Measurements from ENCODE around the gene STAM2.

GRCh38 chr2:152162141-152162540 is 13.4 kb downstream of the STAM2 start:
- TF ChIP-seq, protein P1, sequence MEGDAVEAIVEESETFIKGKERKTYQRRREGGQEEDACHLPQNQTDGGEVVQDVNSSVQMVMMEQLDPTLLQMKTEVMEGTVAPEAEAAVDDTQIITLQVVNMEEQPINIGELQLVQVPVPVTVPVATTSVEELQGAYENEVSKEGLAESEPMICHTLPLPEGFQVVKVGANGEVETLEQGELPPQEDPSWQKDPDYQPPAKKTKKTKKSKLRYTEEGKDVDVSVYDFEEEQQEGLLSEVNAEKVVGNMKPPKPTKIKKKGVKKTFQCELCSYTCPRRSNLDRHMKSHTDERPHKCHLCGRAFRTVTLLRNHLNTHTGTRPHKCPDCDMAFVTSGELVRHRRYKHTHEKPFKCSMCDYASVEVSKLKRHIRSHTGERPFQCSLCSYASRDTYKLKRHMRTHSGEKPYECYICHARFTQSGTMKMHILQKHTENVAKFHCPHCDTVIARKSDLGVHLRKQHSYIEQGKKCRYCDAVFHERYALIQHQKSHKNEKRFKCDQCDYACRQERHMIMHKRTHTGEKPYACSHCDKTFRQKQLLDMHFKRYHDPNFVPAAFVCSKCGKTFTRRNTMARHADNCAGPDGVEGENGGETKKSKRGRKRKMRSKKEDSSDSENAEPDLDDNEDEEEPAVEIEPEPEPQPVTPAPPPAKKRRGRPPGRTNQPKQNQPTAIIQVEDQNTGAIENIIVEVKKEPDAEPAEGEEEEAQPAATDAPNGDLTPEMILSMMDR (IDR thresholded peaks at IDR 0.05): no peak
- TF ChIP-seq POLR2A (IDR thresholded peaks at IDR 0.05): no peak

Measured in adrenal gland (tissue), 5 donors.